SK-N-SH (cell line): ENCODE data around the gene SLC6A13. TPM values are rescaled to one million over a fixed set of nuclear protein-coding genes. Genes with fewer than 3 reads are reported as not detected.

Experiments used
- CTCF ChIA-PET: fragments of 300-600, 350-600 bp; formaldehyde crosslinking; extraction: SDS; loops from one replicate; lab custom pipeline; 2021; lab: Yijun Ruan, JAX
- POLR2A ChIA-PET: fragments of 350-600 bp; sonication (Branson Sonifier 250); formaldehyde crosslinking; extraction: SDS; loops from one replicate; lab custom pipeline; 2020; ENCODE audit warnings: antibody characterized with exemption, inconsistent platforms; lab: Yijun Ruan, JAX
- DNase-seq: peaks from one replicate; pipeline ENCODE4 v3.0.0; 2012
- H2AFZ ChIP-seq: fragments of 200-600 bp; sonication (generic); 2 replicates; pipeline ENCODE4 v1.8.1; 2016; ENCODE audit warnings: antibody characterized with exemption, mild to moderate bottlenecking, low read depth
- H3F3A ChIP-seq: fragments of 200-600 bp; sonication (generic); replicated peaks from 2 replicates; pipeline ENCODE3; 2016; ENCODE audit warnings: antibody characterized with exemption, mild to moderate bottlenecking; ENCODE audit not compliant: insufficient read depth
- H3K27ac ChIP-seq, 2 experiments: fragments of 200-500 bp in 1 of 2; fragments of 200-600 bp in 1 of 2; sonication (Bioruptor generic) in 1 of 2; sonication (generic), shearing (Covaris generic) in 1 of 2; 2 replicates each; pipeline versions ENCODE4 v1.5.1 to v1.6.1; 2014 to 2016; ENCODE audit warnings: low read depth in 2 of 2, inconsistent platforms in 1 of 2, low read length in 1 of 2, mild to moderate bottlenecking in 1 of 2, mixed read lengths in 1 of 2
- H3K27me3 ChIP-seq: fragments of 200-600 bp; sonication (generic), shearing (Covaris generic); 2 replicates; pipeline ENCODE4 v1.6.1; 2016; ENCODE audit warnings: mixed run types; ENCODE audit not compliant: insufficient read depth
- H3K36me3 ChIP-seq, 2 experiments: fragments of 200-500 bp in 1 of 2; fragments of 200-600 bp in 1 of 2; sonication (Bioruptor generic) in 1 of 2; sonication (generic) in 1 of 2; replicated peaks in 1 of 2; 2 replicates each; pipeline versions ENCODE3 to v1.5.1; 2014 to 2016; ENCODE audit warnings: low read length in 1 of 2, mild to moderate bottlenecking in 1 of 2; ENCODE audit not compliant: insufficient read depth in 2 of 2, control insufficient read depth in 1 of 2
- H3K4me1 ChIP-seq, 2 experiments: fragments of 200-500 bp in 1 of 2; fragments of 200-600 bp in 1 of 2; sonication (Bioruptor generic) in 1 of 2; sonication (generic), shearing (Covaris generic) in 1 of 2; 2 replicates each; pipeline versions ENCODE4 v1.5.1 to v1.6.1; 2014 to 2016; ENCODE audit warnings: low read depth in 1 of 2, low read length in 1 of 2, mixed run types in 1 of 2; ENCODE audit not compliant: insufficient read depth in 2 of 2, control insufficient read depth in 1 of 2
- H3K4me2 ChIP-seq: fragments of 200-600 bp; sonication (generic), shearing (Covaris generic); 2 replicates; pipeline ENCODE4 v1.6.1; 2017; ENCODE audit warnings: mixed run types
- H3K4me3 ChIP-seq, 2 experiments: fragments of 200-500 bp in 1 of 2; fragments of 200-600 bp in 1 of 2; sonication (Bioruptor generic) in 1 of 2; sonication (generic), shearing (Covaris generic) in 1 of 2; 2 replicates each; pipeline versions ENCODE4 v1.5.1 to v1.8.1; 2014 to 2016; ENCODE audit warnings: low read depth in 2 of 2, inconsistent platforms in 1 of 2, low read length in 1 of 2, mild to moderate bottlenecking in 1 of 2, mixed read lengths in 1 of 2, moderate library complexity in 1 of 2
- H3K79me2 ChIP-seq: fragments of 200-600 bp; sonication (generic); 2 replicates; pipeline ENCODE4 v1.8.1; 2017; ENCODE audit warnings: mild to moderate bottlenecking; ENCODE audit not compliant: insufficient read depth
- H3K9ac ChIP-seq: fragments of 200-600 bp; sonication (generic); 2 replicates; pipeline ENCODE4 v1.6.1; 2017; ENCODE audit warnings: mixed run types
- H3K9me2 ChIP-seq: fragments of 200-600 bp; sonication (generic); 2 replicates; pipeline ENCODE4 v1.6.1; 2017; ENCODE audit warnings: mixed run types
- H3K9me3 ChIP-seq: fragments of 200-600 bp; sonication (generic); 2 replicates; pipeline ENCODE4 v1.6.1; 2017; ENCODE audit warnings: mixed run types, mild to moderate bottlenecking, moderate library complexity
- H4K20me1 ChIP-seq: fragments of 200-600 bp; sonication (generic); 2 replicates; pipeline ENCODE4 v1.6.1; 2017; ENCODE audit warnings: mild to moderate bottlenecking, mixed run types; ENCODE audit not compliant: insufficient read depth
- CTCF ChIP-seq: fragments of 200-600 bp; sonication (generic); IDR thresholded peaks from 2 replicates; pipeline ENCODE4 v1.6.1; 2017; ENCODE audit warnings: antibody characterized with exemption, mild to moderate bottlenecking, moderate library complexity
- FOXM1 ChIP-seq: IDR thresholded peaks from 2 replicates; pipeline ENCODE4 v1.4.0; 2012; ENCODE audit warnings: low read depth, mild to moderate bottlenecking
- GABPA ChIP-seq: IDR thresholded peaks from 2 replicates; pipeline ENCODE4 v1.4.0; 2012; ENCODE audit warnings: low read depth, mild to moderate bottlenecking
- JUND ChIP-seq: IDR thresholded peaks from 2 replicates; pipeline ENCODE4 v1.4.0; 2012
- MEF2A ChIP-seq: IDR thresholded peaks from 2 replicates; pipeline ENCODE4 v1.4.0; 2012; ENCODE audit warnings: low read depth, borderline replicate concordance
- NFIC ChIP-seq: IDR thresholded peaks from 2 replicates; pipeline ENCODE4 v1.4.0; 2012; ENCODE audit warnings: borderline replicate concordance
- NRF1 ChIP-seq: IDR thresholded peaks from 2 replicates; pipeline ENCODE4 v1.6.1; 2012; ENCODE audit warnings: low read depth, mild to moderate bottlenecking, low read length
- RAD21 ChIP-seq: IDR thresholded peaks from 2 replicates; pipeline ENCODE4 v1.6.1; 2012; ENCODE audit warnings: mild to moderate bottlenecking, low read length
- RCOR1 ChIP-seq: fragments of 150-350 bp; IDR thresholded peaks from 2 replicates; pipeline ENCODE4 v1.6.1; 2017; ENCODE audit warnings: antibody characterized with exemption, low read length
- REST ChIP-seq: IDR thresholded peaks from 2 replicates; pipeline ENCODE4 v1.6.1; 2012; ENCODE audit warnings: mild to moderate bottlenecking, low read depth, low read length, moderate library complexity
- RFX5 ChIP-seq: IDR thresholded peaks from 2 replicates; pipeline ENCODE4 v1.6.1; 2012; ENCODE audit warnings: mild to moderate bottlenecking, improper control_type of control experiment, low read length
- RXRA ChIP-seq: IDR thresholded peaks from 2 replicates; pipeline ENCODE4 v1.4.0; 2012; ENCODE audit warnings: low read depth, mild to moderate bottlenecking, borderline replicate concordance
- SIN3A ChIP-seq: IDR thresholded peaks from 2 replicates; pipeline ENCODE4 v1.6.1; 2012; ENCODE audit warnings: low read depth, mild to moderate bottlenecking, low read length, moderate library complexity, borderline replicate concordance
- SMC3 ChIP-seq: IDR thresholded peaks from 2 replicates; pipeline ENCODE4 v1.6.1; 2012; ENCODE audit warnings: low read depth, low read length, improper control_type of control experiment
- TEAD4 ChIP-seq: IDR thresholded peaks from 2 replicates; pipeline ENCODE4 v1.4.0; 2012; ENCODE audit warnings: mild to moderate bottlenecking, borderline replicate concordance; ENCODE audit not compliant: insufficient read depth
- YY1 ChIP-seq: IDR thresholded peaks from 2 replicates; pipeline ENCODE4 v1.4.0; 2012; ENCODE audit warnings: low read depth, mild to moderate bottlenecking
- WGBS: methylation state at CpG from one replicate; pipeline ENCODE4 v1.1.6; 2017; ENCODE audit warnings: low lambda C conversion rate; 5-methylcytosine and 5-hydroxymethylcytosine counted together
- polyA plus RNA-seq, 3 experiments: library from polyadenylated mRNA; depleted of rRNA; stranded (reverse); fragments of >200 nt; gene quantifications; 2 replicates each; pipeline ENCODE4 v1.2.3, GENCODE V29; 2012
- TF ChIP-seq, protein P1 (sequence below): IDR thresholded peaks from 2 replicates; pipeline ENCODE4 v1.4.0; 2012; ENCODE audit warnings: low read depth
- TF ChIP-seq, protein P2 (sequence below): IDR thresholded peaks from 2 replicates; pipeline ENCODE4; 2012
- TF ChIP-seq, protein P3 (sequence below): IDR thresholded peaks from 2 replicates; pipeline ENCODE4 v1.4.0; 2012; ENCODE audit warnings: low read depth, borderline replicate concordance

SLC6A13 gene
- polyA plus RNA-seq, 1 of the 3 experiments (the other 2 are of a cell fraction) = 0.05 TPM

DNA sequence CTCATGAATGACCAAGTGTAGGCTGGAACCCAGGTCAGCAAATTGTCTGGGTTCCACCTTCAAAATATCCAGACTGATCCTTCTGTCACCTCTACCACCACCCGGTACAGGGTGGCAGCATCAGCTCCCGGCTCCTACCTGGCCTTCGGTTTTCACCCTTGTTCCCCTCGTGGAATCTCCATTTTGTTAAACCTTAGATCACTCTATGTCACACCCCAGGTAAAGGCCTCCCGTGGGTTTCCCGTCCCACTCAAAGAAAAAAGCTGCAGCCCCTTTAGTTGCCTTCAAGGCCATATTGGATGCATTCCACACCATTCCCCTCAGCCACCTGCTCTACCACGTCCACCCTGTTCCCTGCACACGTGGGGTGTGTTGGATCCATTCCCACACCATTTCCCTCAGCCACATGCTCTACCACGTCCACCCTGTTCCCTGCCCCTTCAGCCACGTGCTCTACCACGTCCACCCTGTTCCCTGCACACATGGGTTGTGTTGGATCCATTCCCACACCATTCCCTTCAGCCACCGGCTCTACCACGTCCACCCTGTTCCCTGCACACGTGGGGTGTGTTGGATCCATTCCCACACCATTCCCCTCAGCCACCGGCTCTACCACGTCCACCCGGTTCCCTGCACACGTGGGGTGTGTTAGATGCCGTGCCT lies 23.8 kb downstream of the SLC6A13 start:
- no peaks in the 10 kb centered on the region for H3K9me3 ChIP-seq
- H3K9ac ChIP-seq = no peak overlapping the region
- no peaks in the 10 kb centered on the region for H3K79me2 ChIP-seq
- no peaks in the 10 kb centered on the region for H4K20me1 ChIP-seq
- no peak overlapping the region for H3K4me2 ChIP-seq
- TF ChIP-seq SMC3 = no peak
- TF ChIP-seq RFX5 = no peak
- no peak for TF ChIP-seq TEAD4
- TF ChIP-seq, protein P1, sequence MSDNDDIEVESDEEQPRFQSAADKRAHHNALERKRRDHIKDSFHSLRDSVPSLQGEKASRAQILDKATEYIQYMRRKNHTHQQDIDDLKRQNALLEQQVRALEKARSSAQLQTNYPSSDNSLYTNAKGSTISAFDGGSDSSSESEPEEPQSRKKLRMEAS = no peak
- TF ChIP-seq, protein P2, sequence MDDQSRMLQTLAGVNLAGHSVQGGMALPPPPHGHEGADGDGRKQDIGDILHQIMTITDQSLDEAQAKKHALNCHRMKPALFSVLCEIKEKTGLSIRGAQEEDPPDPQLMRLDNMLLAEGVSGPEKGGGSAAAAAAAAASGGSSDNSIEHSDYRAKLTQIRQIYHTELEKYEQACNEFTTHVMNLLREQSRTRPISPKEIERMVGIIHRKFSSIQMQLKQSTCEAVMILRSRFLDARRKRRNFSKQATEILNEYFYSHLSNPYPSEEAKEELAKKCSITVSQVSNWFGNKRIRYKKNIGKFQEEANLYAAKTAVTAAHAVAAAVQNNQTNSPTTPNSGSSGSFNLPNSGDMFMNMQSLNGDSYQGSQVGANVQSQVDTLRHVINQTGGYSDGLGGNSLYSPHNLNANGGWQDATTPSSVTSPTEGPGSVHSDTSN = no peak
- TF ChIP-seq NFIC = no peak
- TF ChIP-seq YY1 = no peak
- no peak for TF ChIP-seq RXRA
- no peak for TF ChIP-seq MEF2A
- no peak for TF ChIP-seq CTCF
- TF ChIP-seq RCOR1 = no peak
- TF ChIP-seq NRF1 = no peak
- TF ChIP-seq GABPA = no peak
- TF ChIP-seq FOXM1 = no peak
- TF ChIP-seq JUND = no peak
- no peak for TF ChIP-seq SIN3A
- TF ChIP-seq, protein P3, sequence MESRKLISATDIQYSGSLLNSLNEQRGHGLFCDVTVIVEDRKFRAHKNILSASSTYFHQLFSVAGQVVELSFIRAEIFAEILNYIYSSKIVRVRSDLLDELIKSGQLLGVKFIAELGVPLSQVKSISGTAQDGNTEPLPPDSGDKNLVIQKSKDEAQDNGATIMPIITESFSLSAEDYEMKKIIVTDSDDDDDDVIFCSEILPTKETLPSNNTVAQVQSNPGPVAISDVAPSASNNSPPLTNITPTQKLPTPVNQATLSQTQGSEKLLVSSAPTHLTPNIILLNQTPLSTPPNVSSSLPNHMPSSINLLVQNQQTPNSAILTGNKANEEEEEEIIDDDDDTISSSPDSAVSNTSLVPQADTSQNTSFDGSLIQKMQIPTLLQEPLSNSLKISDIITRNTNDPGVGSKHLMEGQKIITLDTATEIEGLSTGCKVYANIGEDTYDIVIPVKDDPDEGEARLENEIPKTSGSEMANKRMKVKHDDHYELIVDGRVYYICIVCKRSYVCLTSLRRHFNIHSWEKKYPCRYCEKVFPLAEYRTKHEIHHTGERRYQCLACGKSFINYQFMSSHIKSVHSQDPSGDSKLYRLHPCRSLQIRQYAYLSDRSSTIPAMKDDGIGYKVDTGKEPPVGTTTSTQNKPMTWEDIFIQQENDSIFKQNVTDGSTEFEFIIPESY = no peak
- no peak for TF ChIP-seq REST
- no peak for TF ChIP-seq RAD21
- TF ChIP-seq, all 33 proteins: peak for 0
- no peaks in the 10 kb centered on the region for H3K4me1 ChIP-seq
- CTCF ChIA-PET = interaction anchor here (1.0 to 1.5 kb wide), 2 partner anchors 16 to 19 kb away, joined by 3 to 6 read pairs; no protein-coding TSS in a partner anchor
- no peak overlapping the region for H3K4me3 ChIP-seq
- no peaks in the 10 kb centered on the region for H3K36me3 ChIP-seq
- 33% methylated on average over 19 of the region's 19 CpGs for WGBS
- POLR2A ChIA-PET = no interaction called here
- no peak overlapping the region for H3K27ac ChIP-seq
- H3K27me3 ChIP-seq = no peaks in the 10 kb centered on the region
- H2AFZ ChIP-seq = no peak overlapping the region
- DNase-seq = no peak
- no peaks in the 10 kb centered on the region for H3K9me2 ChIP-seq
- H3F3A ChIP-seq = no peaks in the 10 kb centered on the region
